DND-41 (cell line): ENCODE results near the gene TNIP3.

Source experiments
- ATAC-seq: fragments of 200-7000 bp; cut with Tn5 transposase; 3 replicates; pipeline ENCODE4 v1.9.1; 2021; ENCODE audit warnings: low read depth; ENCODE audit not compliant: insufficient read depth
- DNase-seq: peaks from one replicate; pipeline ENCODE4 v3.0.0-alpha.2; 2020
- H2AFZ ChIP-seq: 2 replicates; pipeline ENCODE4 v1.6.0; 2012; ENCODE audit warnings: low read depth, low read length
- H3K27ac ChIP-seq: 2 replicates; pipeline ENCODE4 v1.5.1; 2012; ENCODE audit warnings: low read length, inconsistent platforms
- H3K27me3 ChIP-seq: fragments of 200-600 bp; sonication (generic); 2 replicates; pipeline ENCODE4 v1.6.0; 2012; ENCODE audit warnings: low read length, mild to moderate bottlenecking, inconsistent platforms; ENCODE audit not compliant: insufficient read depth, poor library complexity
- H3K36me3 ChIP-seq: 2 replicates; pipeline ENCODE4 v1.5.1; 2012; ENCODE audit warnings: low read length, inconsistent platforms; ENCODE audit not compliant: insufficient read depth
- H3K4me1 ChIP-seq: 2 replicates; pipeline ENCODE4 v1.5.1; 2012; ENCODE audit warnings: mild to moderate bottlenecking, low read length; ENCODE audit not compliant: insufficient read depth
- H3K4me2 ChIP-seq: 2 replicates; pipeline ENCODE4 v1.6.0; 2012; ENCODE audit warnings: mild to moderate bottlenecking, moderate library complexity, low read length, inconsistent platforms; ENCODE audit not compliant: insufficient read depth
- H3K4me3 ChIP-seq, 2 experiments: fragments of 200-600 bp in 1 of 2; shearing (Covaris generic) in 1 of 2; 2 replicates each; pipeline ENCODE4 v1.5.1; 2012 to 2016; ENCODE audit warnings: inconsistent platforms in 2 of 2, low read length in 2 of 2, mild to moderate bottlenecking in 2 of 2, low read depth in 1 of 2, moderate library complexity in 1 of 2
- H3K79me2 ChIP-seq: 2 replicates; pipeline ENCODE4 v1.6.0; 2012; ENCODE audit warnings: low read length, inconsistent platforms; ENCODE audit not compliant: insufficient read depth
- H3K9ac ChIP-seq: 2 replicates; pipeline ENCODE4 v1.6.0; 2012; ENCODE audit warnings: low read depth, mild to moderate bottlenecking, inconsistent platforms, low read length, moderate library complexity
- H3K9me3 ChIP-seq: 2 replicates; pipeline ENCODE4 v1.5.1; 2012; ENCODE audit warnings: low read length, moderate library complexity, mild to moderate bottlenecking, inconsistent platforms; ENCODE audit not compliant: insufficient read depth, severe bottlenecking
- H4K20me1 ChIP-seq: 2 replicates; pipeline ENCODE4 v1.6.0; 2012; ENCODE audit warnings: low read length; ENCODE audit not compliant: insufficient read depth
- CTCF ChIP-seq: IDR thresholded peaks from 2 replicates; pipeline ENCODE4 v1.5.1; 2012; ENCODE audit warnings: borderline replicate concordance, low read length, moderate library complexity, mild to moderate bottlenecking; ENCODE audit not compliant: poor library complexity, severe bottlenecking; ENCODE audit errors: extremely low read depth
- EZH2 ChIP-seq: IDR thresholded peaks from 3 replicates; pipeline ENCODE4 v1.6.1; 2012; ENCODE audit warnings: borderline replicate concordance, low read depth, mild to moderate bottlenecking, moderate library complexity, low read length, inconsistent platforms; ENCODE audit not compliant: severe bottlenecking

TNIP3 gene

GRCh38 chr4:121108557-121108956 is 55.6 kb downstream of the TNIP3 start:
- Histone ChIP-seq H3K9me3 (no peaks in the 10 kb centered on the region), H4K20me1 (no peaks in the 10 kb centered on the region), H3K27me3 (no peaks in the 10 kb centered on the region), H3K4me3 (no peak overlapping the region), H2AFZ (no peak overlapping the region), H3K36me3 (no peaks in the 10 kb centered on the region), H3K4me2 (no peak overlapping the region), H3K9ac (no peak overlapping the region), H3K79me2 (no peaks in the 10 kb centered on the region), H3K4me1 (no peaks in the 10 kb centered on the region), H3K27ac (no peak overlapping the region)
- DNase-seq, result no peak
- no peak for ATAC-seq
- no peak for TF ChIP-seq CTCF
- TF ChIP-seq EZH2, result no peak

GRCh38 chr4:121107507-121107906 is 56.6 kb downstream of the TNIP3 start:
- DNase-seq (no peak), ATAC-seq (no peak)
- Histone ChIP-seq H3K36me3 (no peaks in the 10 kb centered on the region), H3K4me3 (no peak overlapping the region), H3K9me3 (no peaks in the 10 kb centered on the region), H3K9ac (no peak overlapping the region), H2AFZ (no peak overlapping the region), H3K27ac (no peak overlapping the region), H4K20me1 (no peaks in the 10 kb centered on the region), H3K4me2 (no peak overlapping the region), H3K27me3 (no peaks in the 10 kb centered on the region), H3K4me1 (no peaks in the 10 kb centered on the region), H3K79me2 (no peaks in the 10 kb centered on the region)
- TF ChIP-seq EZH2, result no peak
- no peak for TF ChIP-seq CTCF

GRCh38 chr4:121100093-121100775 is 63.9 kb downstream of the TNIP3 start:
- no peak overlapping the region for H3K27ac ChIP-seq

More at GRCh38 chr4:121100093-121100775, 63.9 kb downstream of the TNIP3 start:
- no peak overlapping the region for H3K4me2 ChIP-seq
- DNase-seq (no peak), ATAC-seq (no peak)
- H3K79me2 ChIP-seq, result no peaks in the 10 kb centered on the region
- no peaks in the 10 kb centered on the region for H3K4me1 ChIP-seq
- H2AFZ ChIP-seq, result no peak overlapping the region
- H4K20me1 ChIP-seq, result no peaks in the 10 kb centered on the region
- no peaks in the 10 kb centered on the region for H3K27me3 ChIP-seq
- H3K9ac ChIP-seq, result no peak overlapping the region
- H3K9me3 ChIP-seq, result no peaks in the 10 kb centered on the region
- no peaks in the 10 kb centered on the region for H3K36me3 ChIP-seq
- H3K4me3 ChIP-seq, result no peak overlapping the region
- no peak for TF ChIP-seq EZH2
- TF ChIP-seq CTCF, result no peak
